Mesothelial cell of epicardium (in vitro differentiated cells): ENCODE data around the gene CALML6. TPM values are rescaled to one million over a fixed set of nuclear protein-coding genes. Genes with fewer than 3 reads are reported as not detected.
A peak's percentile ranks its signal among the peaks of the same experiment; 100 is the strongest.

Experiments used
- DNase-seq, 2 experiments: peaks; one replicate each; pipeline ENCODE4 v3.0.0; 2021; ENCODE audit warnings: low spot score in 2 of 2; ENCODE audit not compliant: unreplicated experiment in 2 of 2
- H3K27ac Mint-ChIP-seq: 2 replicates; pipeline ENCODE4 v1.8.0; 2021; ENCODE audit warnings: mixed read lengths
- H3K27me3 Mint-ChIP-seq: 2 replicates; pipeline ENCODE4 v1.8.0; 2021; ENCODE audit warnings: low read depth, mixed read lengths
- H3K36me3 Mint-ChIP-seq: 2 replicates; pipeline ENCODE4 v1.8.0; 2021; ENCODE audit warnings: mixed read lengths
- H3K4me1 Mint-ChIP-seq: 2 replicates; pipeline ENCODE4 v1.8.0; 2021; ENCODE audit warnings: mixed read lengths
- H3K4me3 Mint-ChIP-seq: 2 replicates; pipeline ENCODE4 v1.8.0; 2021; ENCODE audit warnings: mild to moderate bottlenecking, moderate library complexity, mixed read lengths
- H3K9me3 Mint-ChIP-seq: 2 replicates; pipeline ENCODE4 v1.8.0; 2021; ENCODE audit warnings: mixed read lengths
- total RNA-seq: library from RNA; stranded (reverse); gene quantifications from 3 replicates; pipeline ENCODE4 v1.2.1, GENCODE V29; 2021
- TF ChIP-seq, protein P1 (sequence below): fragments of 200-600 bp; sonication (generic); IDR thresholded peaks from one replicate; pipeline ENCODE4 v1.5.0; 2021; ENCODE audit warnings: antibody characterized with exemption; ENCODE audit not compliant: unreplicated experiment

CALML6 gene
- total RNA-seq, 1 donor from 2014 or later, result 2.7 TPM

DNA sequence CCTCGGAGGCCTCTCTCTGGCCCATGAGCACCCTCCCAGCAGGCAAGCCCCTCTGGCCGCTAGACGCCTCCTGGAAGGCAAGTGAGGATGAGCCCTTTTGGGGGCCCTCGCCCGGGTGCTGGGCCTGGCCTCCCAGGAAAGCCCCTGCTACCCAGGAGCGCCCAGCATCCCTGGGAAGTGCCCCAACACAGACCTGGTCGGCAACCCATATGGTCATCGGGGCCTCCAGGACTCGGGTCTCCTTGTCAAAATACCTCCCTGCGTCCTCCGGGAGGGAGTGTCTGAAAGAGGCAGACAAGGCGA is 25.0 kb downstream of the CALML6 start:
- no peak for DNase-seq
- Mint-ChIP-seq H3K36me3 (no peaks in the 10 kb centered on the region), H3K27ac (no peak overlapping the region), H3K27me3 (peaks cover 8% of the 10 kb centered on the region), H3K9me3 (no peaks in the 10 kb centered on the region), H3K4me1 (peaks cover 4% of the 10 kb centered on the region), H3K4me3 (no peak overlapping the region)
- TF ChIP-seq, protein P1, sequence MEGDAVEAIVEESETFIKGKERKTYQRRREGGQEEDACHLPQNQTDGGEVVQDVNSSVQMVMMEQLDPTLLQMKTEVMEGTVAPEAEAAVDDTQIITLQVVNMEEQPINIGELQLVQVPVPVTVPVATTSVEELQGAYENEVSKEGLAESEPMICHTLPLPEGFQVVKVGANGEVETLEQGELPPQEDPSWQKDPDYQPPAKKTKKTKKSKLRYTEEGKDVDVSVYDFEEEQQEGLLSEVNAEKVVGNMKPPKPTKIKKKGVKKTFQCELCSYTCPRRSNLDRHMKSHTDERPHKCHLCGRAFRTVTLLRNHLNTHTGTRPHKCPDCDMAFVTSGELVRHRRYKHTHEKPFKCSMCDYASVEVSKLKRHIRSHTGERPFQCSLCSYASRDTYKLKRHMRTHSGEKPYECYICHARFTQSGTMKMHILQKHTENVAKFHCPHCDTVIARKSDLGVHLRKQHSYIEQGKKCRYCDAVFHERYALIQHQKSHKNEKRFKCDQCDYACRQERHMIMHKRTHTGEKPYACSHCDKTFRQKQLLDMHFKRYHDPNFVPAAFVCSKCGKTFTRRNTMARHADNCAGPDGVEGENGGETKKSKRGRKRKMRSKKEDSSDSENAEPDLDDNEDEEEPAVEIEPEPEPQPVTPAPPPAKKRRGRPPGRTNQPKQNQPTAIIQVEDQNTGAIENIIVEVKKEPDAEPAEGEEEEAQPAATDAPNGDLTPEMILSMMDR, result no peak

GRCh38 chr1:1941211-1941841 is 26.3 kb downstream of the CALML6 start:
- TF ChIP-seq, protein P1, result no peak
- no peaks in the 10 kb centered on the region for H3K36me3 Mint-ChIP-seq
- H3K4me1 Mint-ChIP-seq, result peaks cover 4% of the 10 kb centered on the region
- H3K27me3 Mint-ChIP-seq, result peaks cover 12% of the 10 kb centered on the region
- H3K4me3 Mint-ChIP-seq, result no peak overlapping the region
- no peak overlapping the region for H3K27ac Mint-ChIP-seq
- no peak for DNase-seq
- H3K9me3 Mint-ChIP-seq, result no peaks in the 10 kb centered on the region

- Mint-ChIP-seq H3K4me1 (peaks cover 4% of the 10 kb centered on the region), H3K4me3 (no peak overlapping the region), H3K27me3 (peaks cover 12% of the 10 kb centered on the region), H3K36me3 (no peaks in the 10 kb centered on the region), H3K27ac (no peak overlapping the region), H3K9me3 (no peaks in the 10 kb centered on the region)
- TF ChIP-seq, protein P1, result no peak
- no peak for DNase-seq
Measured at GRCh38 chr1:1941868-1942752, 27.1 kb downstream of the CALML6 start.

DNA sequence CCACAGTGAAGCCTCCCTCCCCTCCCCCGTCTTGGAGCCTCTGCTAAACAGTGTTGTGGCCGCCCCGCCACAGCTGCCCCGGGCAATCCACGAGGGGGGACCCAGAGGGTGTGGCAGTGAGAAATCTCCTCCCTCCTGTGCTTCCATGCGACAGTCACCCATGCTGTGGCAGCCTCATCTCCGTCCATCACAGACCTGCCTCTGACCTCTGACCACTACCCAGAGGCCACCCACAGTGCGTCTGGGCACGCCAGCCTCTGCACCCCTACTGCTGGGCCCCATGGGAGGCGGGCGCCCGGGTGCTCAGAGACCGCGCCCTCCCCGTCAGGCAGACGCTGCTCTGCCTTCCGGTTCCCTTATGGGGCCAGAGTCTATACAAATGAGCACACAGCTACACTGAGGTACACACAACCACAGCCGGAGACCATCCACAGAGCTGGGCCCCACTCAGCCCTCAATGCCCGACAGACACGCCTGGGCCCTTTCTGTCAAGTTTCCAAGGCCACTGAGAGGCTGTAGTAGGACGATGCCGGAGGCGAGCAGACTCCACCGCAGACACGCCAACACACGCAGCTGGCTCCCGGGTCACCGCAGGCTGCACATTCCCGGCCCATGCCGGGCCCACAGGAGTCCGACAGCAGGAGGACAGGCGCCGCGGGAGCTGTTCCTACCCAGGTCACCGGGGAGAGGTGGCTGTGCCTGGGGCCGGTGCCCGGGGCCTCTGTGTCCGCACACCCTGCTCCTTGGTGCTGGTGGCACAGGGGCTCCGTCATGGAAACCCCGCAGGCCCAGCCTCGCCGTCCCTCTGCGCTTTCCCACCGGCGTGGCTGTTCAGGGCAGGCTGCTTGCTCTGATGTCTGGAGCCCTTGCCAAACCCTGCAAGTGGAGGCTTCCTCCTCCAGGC is 27.9 kb downstream of the CALML6 start:
- TF ChIP-seq, protein P1, result no peak
- Mint-ChIP-seq H3K27me3 (peaks cover 12% of the 10 kb centered on the region), H3K36me3 (no peaks in the 10 kb centered on the region), H3K4me1 (peaks cover 4% of the 10 kb centered on the region), H3K9me3 (no peaks in the 10 kb centered on the region), H3K27ac (no peak overlapping the region), H3K4me3 (no peak overlapping the region)
- DNase-seq, result no peak

DNA sequence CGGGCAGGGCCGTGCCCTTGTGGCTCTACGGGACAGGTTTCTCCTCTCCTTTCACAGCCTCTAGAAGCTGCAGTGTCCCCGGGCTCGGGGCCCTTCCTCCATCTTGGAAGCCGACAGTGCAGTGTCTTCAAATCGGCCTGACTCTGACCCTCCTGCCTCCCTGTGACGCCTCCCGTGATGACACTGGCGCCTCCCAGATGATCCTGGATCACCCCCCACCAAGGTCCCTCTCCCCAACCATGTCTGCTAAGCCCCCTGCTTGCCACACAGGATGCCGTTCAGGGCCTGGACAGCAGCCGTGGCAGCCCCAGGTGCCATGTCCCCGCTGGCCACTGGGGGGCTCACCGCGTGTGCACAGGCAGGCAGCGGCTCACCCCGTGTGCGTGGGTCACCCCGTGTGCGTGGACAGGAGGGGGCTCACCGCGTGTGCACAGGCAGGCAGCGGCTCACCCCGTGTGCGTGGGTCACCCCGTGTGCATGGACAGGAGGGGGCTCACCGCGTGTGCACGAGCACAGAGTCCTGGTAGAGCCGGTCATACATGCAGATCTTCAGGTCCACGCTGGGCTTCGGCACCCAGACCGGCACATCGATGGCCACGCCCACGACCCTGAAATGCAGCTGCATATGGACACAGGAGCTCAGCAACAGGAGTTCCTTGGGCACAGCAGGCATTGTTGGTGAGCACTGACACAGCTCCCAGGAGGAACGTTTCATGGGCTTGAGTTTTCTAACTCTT is 28.9 kb downstream of the CALML6 start:
- peak in 1 of 2 experiments; percentile 76 for DNase-seq
- Mint-ChIP-seq H3K27me3 (peaks cover 17% of the 10 kb centered on the region), H3K9me3 (no peaks in the 10 kb centered on the region), H3K27ac (no peak overlapping the region), H3K36me3 (no peaks in the 10 kb centered on the region), H3K4me1 (peaks cover 4% of the 10 kb centered on the region), H3K4me3 (peak overlapping the region; percentile 34)
- TF ChIP-seq, protein P1, result peak; percentile 92
